NCI-H2227 (cell line): Measurements from ENCODE around the gene MRGPRX3.

ENCODE experiments used
- DNase-seq: peaks from one replicate; lab custom pipeline; 2025; ENCODE audit not compliant: unreplicated experiment; lab: John Stamatoyannopoulos, UW

The MRGPRX3 gene

DNA sequence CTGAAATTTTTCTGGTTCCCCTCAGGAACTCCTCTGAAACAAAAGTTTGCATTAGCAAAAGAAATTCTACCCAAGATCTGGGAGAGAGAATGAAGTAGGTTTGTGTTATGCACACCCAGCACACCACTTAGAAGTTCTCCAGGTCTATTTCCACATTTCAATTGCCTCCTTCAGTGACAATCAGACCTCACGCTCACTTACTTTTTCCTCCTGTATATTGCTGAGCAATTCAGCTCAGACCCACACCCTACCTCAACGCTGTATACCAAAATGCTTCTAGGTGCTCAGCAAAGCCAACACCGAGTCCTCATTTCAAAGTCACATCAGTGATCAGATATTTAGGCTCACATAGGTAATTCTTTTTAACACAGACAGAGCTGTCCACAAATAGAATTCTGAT is 19.2 kb downstream of the MRGPRX3 start:
- no peak for DNase-seq

- no peak for DNase-seq
Observed at GRCh38 chr11:18168372-18168771, 36.0 kb downstream of the MRGPRX3 start.

DNA sequence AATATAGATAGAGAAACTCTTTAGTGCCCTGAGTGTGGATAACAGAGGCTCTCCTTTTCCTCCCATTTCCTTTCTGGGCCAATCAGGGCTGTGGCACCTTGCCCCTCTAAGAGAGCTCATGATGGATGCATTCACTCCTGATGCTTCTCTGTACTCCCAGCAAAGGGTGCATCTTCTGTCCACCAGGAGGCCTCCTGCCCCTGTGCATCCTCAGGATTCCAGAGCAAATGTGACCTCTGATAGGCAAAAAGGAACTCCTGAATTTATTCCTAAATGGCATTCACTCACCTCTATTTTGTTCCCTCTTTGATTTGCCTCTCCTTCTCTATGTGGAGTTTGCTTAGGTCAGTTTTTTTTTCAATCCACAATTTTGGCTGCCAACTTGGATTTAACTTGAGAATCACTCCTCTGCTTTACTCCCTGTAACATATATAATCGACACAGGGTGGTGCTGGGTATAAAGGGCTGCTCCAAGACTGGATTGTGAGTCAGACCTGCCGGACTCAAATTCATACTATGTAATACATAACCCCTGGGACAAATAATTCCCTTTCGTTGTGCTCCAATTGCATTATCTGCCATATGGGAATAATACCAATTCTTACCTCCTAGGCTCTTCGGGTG is 39.1 kb downstream of the MRGPRX3 start:
- DNase-seq, result no peak

DNA sequence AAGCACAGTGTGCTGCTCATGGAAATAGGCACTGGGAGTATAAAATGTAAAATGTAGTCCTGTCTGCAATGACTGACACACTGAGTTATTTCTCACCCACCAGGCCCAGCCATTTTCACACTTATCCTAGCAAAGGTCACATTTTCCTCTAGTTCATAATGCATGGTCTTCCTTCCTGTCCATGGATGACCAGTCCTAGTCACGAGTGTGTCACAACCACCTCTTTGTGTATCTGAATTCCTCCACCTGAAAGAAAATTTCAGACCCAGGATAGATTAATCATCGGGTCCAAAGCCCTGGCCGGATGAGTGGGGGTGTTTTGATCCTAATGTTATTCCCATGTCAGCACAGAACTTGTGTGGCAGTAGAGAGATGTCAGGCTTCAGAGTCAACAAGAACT is 40.3 kb downstream of the MRGPRX3 start, which contains the start of gene MRGPRX4:
MRGPRX4 (plus strand) TSS at position 172 of the 400 bp plus-strand sequence. CDS start 420 bp downstream, outside the sequence.
- DNase-seq, result no peak

- no peak for DNase-seq
Observed at GRCh38 chr11:18173225-18173866, 41.0 kb downstream of the MRGPRX3 start.
